NCI-H2227 (cell line): ENCODE measurements around the gene MAPK1.
"Not testable (repeated sequence)": the region's sequence is repeated elsewhere in the genome, so short reads cannot be mapped to it uniquely, and the experiment has no call there.

Experiments
- DNase-seq: peaks from one replicate; lab custom pipeline; 2025; ENCODE audit not compliant: unreplicated experiment; lab: John Stamatoyannopoulos, UW

Gene MAPK1

GRCh38 chr22:21730535-21731308 is 136.7 kb downstream of the MAPK1 start:
- no peak for DNase-seq

- DNase-seq = not testable (repeated sequence)
Measured at GRCh38 chr22:21729184-21729583, 138.3 kb downstream of the MAPK1 start.

- no peak for DNase-seq
Measured at GRCh38 chr22:21728270-21728669, 139.2 kb downstream of the MAPK1 start.

GRCh38 chr22:21727768-21728167 is 139.7 kb downstream of the MAPK1 start:
- no peak for DNase-seq

- no peak for DNase-seq
Measured at GRCh38 chr22:21727159-21727558, 140.3 kb downstream of the MAPK1 start.

- DNase-seq = peak; percentile 68
Measured at GRCh38 chr22:21726650-21727049, 140.8 kb downstream of the MAPK1 start.

GRCh38 chr22:21725956-21726649 is 141.3 kb downstream of the MAPK1 start:
- DNase-seq = no peak

GRCh38 chr22:21724496-21724895 is 142.9 kb downstream of the MAPK1 start:
- not testable (repeated sequence) for DNase-seq

- not testable (repeated sequence) for DNase-seq
Measured at GRCh38 chr22:21721195-21721852, 146.1 kb downstream of the MAPK1 start.

- DNase-seq = not testable (repeated sequence)
Measured at GRCh38 chr22:21720191-21720859, 147.1 kb downstream of the MAPK1 start.

GRCh38 chr22:21719024-21719423 is 148.4 kb downstream of the MAPK1 start:
- no peak for DNase-seq

GRCh38 chr22:21718499-21718898 is 148.9 kb downstream of the MAPK1 start:
- DNase-seq = no peak

GRCh38 chr22:21716395-21717122 is 150.9 kb downstream of the MAPK1 start:
- not testable (repeated sequence) for DNase-seq

GRCh38 chr22:21714786-21715185 is 152.7 kb downstream of the MAPK1 start:
- no peak for DNase-seq

GRCh38 chr22:21714059-21714770 is 153.2 kb downstream of the MAPK1 start:
- DNase-seq = no peak

GRCh38 chr22:21713428-21714058 is 153.9 kb downstream of the MAPK1 start:
- DNase-seq = no peak

GRCh38 chr22:21712751-21713427 is 154.6 kb downstream of the MAPK1 start:
- peak; percentile 84 for DNase-seq

GRCh38 chr22:21711851-21712250 is 155.6 kb downstream of the MAPK1 start:
- DNase-seq = no peak

- no peak for DNase-seq
Measured at GRCh38 chr22:21710156-21710555, 157.3 kb downstream of the MAPK1 start.
